OCI-LY3 (cell line): ENCODE results near the gene NR4A1.

Source experiments
- H2AFZ ChIP-seq: fragments of 200-600, 300-600 bp; shearing (Covaris generic); 2 replicates; pipeline ENCODE4 v1.6.0; 2014; ENCODE audit warnings: antibody characterized with exemption, low read depth, low read length
- H3K27ac ChIP-seq: fragments of 200-600, 300-600 bp; sonication (generic); 2 replicates; pipeline ENCODE4 v1.5.1; 2014; ENCODE audit warnings: mild to moderate bottlenecking, low read length, moderate library complexity, mixed read lengths
- H3K27me3 ChIP-seq: fragments of 200-600, 300-600 bp; sonication (generic); 2 replicates; pipeline ENCODE4 v1.6.1; 2014; ENCODE audit warnings: low read depth, low read length, mixed read lengths
- H3K36me3 ChIP-seq: fragments of 200-600, 300-600 bp; sonication (generic); replicated peaks from 2 replicates; pipeline ENCODE3; 2014; ENCODE audit warnings: low read depth, low read length, mixed read lengths
- H3K4me1 ChIP-seq: fragments of 300-600, 200-600 bp; sonication (generic); 2 replicates; pipeline ENCODE4 v1.6.1; 2014; ENCODE audit warnings: low read length, mixed read lengths
- H3K4me2 ChIP-seq: fragments of 200-600, 300-600 bp; sonication (generic); 2 replicates; pipeline ENCODE4 v1.6.1; 2014; ENCODE audit warnings: low read length, mixed read lengths
- H3K4me3 ChIP-seq: fragments of 300-600, 200-600 bp; sonication (generic); 2 replicates; pipeline ENCODE4 v1.5.1; 2014; ENCODE audit warnings: antibody characterized with exemption, mild to moderate bottlenecking, low read length, moderate library complexity
- H3K79me2 ChIP-seq: fragments of 300-600, 200-600 bp; shearing (Covaris generic); 2 replicates; pipeline ENCODE4 v1.6.1; 2014; ENCODE audit warnings: mild to moderate bottlenecking, low read length, mixed read lengths
- H3K9ac ChIP-seq: fragments of 300-600, 200-600 bp; shearing (Covaris generic); 2 replicates; pipeline ENCODE4 v1.6.0; 2014; ENCODE audit warnings: mild to moderate bottlenecking, low read length, moderate library complexity
- H3K9me3 ChIP-seq: fragments of 200-600, 300-600 bp; shearing (Covaris generic); 2 replicates; pipeline ENCODE4 v1.6.1; 2014; ENCODE audit warnings: low read length, mixed read lengths; ENCODE audit not compliant: insufficient read depth
- H4K20me1 ChIP-seq: fragments of 200-600, 300-600 bp; sonication (generic); 2 replicates; pipeline ENCODE4 v1.6.1; 2016; ENCODE audit warnings: low read length, mixed read lengths; ENCODE audit not compliant: insufficient read depth
- EZH2phosphoT487 ChIP-seq: fragments of 200-600 bp; shearing (Covaris generic); IDR thresholded peaks from 2 replicates; pipeline ENCODE4 v1.6.1; 2018; ENCODE audit warnings: antibody characterized with exemption, mixed run types, low read depth
- TF ChIP-seq, protein P1 (sequence below): fragments of 200-600, 300-600 bp; sonication (generic); IDR thresholded peaks from 2 replicates; pipeline ENCODE4 v1.5.1; 2014; ENCODE audit warnings: antibody characterized with exemption, low read length, low read depth

NR4A1 gene

DNA sequence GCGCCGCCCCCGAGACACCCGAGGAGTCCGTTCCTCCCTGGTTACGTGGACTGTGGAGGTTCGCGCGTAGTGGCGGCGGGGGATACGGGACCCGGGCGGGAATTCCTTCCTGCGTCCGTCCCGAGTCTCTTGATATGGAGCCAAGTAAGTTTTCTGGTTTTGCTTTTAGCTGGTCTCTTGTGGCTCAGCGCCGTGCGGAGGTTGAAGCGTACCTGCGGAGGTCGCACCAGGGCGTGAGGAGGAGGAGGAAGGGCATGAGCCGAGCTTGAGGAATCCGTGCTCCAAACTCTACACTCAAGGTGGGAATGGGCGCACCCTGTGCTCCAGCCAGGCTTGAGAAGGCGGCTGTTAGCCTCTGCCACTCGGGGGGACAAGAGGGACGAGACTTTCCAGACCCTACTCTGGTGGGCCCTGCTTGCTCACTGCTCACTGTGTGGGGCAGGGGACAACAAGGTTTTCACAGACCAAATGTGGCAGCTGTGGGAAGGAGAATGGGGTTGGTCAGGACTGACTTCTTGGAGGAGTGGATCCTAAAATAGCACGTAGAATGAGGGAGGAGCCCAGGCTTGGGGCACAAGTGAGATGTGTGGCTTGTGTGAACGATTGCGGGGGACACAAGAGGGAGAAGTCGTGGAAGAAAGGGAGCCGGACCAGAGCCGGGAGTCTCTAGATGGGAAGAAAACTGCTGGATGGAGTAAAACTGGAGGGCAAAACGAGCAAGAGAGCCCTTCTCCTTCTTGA, 19.1 kb downstream of the NR4A1 start:
- Histone ChIP-seq H3K27me3 (0 out of 2 replicates have a peak, but pooled peaks cover 9% of the 10 kb centered on the region), H3K4me3 (peak overlapping the region; percentile 90), H4K20me1 (peaks cover 3% of the 10 kb centered on the region; the same call in 1 of the 2 replicates), H3K4me1 (peaks cover 10% of the 10 kb centered on the region), H3K9ac (peak overlapping the region; percentile 65), H3K79me2 (peaks cover 37% of the 10 kb centered on the region), H3K4me2 (peak overlapping the region; percentile 96), H3K9me3 (no peaks in the 10 kb centered on the region), H3K36me3 (peaks cover 9% of the 10 kb centered on the region), H3K27ac (peak overlapping the region; percentile 61), H2AFZ (peak overlapping the region; percentile 77)
- TF ChIP-seq, protein P1, sequence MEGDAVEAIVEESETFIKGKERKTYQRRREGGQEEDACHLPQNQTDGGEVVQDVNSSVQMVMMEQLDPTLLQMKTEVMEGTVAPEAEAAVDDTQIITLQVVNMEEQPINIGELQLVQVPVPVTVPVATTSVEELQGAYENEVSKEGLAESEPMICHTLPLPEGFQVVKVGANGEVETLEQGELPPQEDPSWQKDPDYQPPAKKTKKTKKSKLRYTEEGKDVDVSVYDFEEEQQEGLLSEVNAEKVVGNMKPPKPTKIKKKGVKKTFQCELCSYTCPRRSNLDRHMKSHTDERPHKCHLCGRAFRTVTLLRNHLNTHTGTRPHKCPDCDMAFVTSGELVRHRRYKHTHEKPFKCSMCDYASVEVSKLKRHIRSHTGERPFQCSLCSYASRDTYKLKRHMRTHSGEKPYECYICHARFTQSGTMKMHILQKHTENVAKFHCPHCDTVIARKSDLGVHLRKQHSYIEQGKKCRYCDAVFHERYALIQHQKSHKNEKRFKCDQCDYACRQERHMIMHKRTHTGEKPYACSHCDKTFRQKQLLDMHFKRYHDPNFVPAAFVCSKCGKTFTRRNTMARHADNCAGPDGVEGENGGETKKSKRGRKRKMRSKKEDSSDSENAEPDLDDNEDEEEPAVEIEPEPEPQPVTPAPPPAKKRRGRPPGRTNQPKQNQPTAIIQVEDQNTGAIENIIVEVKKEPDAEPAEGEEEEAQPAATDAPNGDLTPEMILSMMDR: no peak
- TF ChIP-seq EZH2phosphoT487: no peak

DNA sequence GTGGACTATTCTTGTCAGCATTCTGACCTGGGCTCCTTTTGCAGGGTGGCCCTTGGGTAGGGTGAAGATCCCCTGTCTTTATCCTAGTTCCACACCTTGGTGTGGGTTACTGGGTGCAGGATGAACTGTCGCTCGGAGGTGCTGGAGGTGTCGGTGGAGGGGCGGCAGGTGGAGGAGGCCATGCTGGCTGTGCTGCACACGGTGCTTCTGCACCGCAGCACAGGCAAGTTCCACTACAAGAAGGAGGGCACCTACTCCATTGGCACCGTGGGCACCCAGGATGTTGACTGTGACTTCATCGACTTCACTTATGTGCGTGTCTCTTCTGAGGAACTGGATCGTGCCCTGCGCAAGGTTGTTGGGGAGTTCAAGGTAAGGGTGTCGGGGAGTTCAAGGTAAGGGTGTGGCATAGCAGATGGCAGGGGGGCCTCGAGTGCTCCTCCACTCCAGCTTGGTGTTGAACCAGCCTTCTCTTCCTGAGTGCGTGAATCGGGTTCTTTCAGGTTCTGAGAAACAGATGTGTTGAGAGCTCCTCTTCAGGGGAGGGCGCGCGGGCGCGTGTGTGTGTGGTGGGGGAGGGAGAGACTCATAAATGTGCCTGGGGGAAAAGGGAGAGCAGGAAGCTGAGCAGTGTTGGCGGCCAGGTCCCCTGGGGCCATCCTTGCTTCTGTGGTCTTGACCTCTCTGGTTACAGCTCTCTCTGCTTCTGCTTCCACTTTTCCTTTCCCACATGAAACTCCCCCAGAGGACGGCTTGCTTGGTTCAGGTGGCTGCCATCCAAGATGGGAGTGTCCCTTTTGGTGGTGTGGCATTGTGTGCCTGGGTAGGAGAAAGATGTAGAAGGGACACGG, 22.5 kb downstream of the NR4A1 start:
- peaks cover 10% of the 10 kb centered on the region for H3K4me1 ChIP-seq
- no peak overlapping the region for H3K4me2 ChIP-seq
- H3K9ac ChIP-seq: no peak overlapping the region
- no peak overlapping the region for H2AFZ ChIP-seq
- TF ChIP-seq, protein P1: no peak
- no peak for TF ChIP-seq EZH2phosphoT487
- H3K27me3 ChIP-seq: no peaks in the 10 kb centered on the region
- peaks cover 22% of the 10 kb centered on the region for H3K36me3 ChIP-seq
- H4K20me1 ChIP-seq: peaks cover 3% of the 10 kb centered on the region; the same call in 1 of the 2 replicates
- peaks cover 37% of the 10 kb centered on the region for H3K79me2 ChIP-seq
- H3K4me3 ChIP-seq: no peak overlapping the region
- no peak overlapping the region for H3K27ac ChIP-seq
- no peaks in the 10 kb centered on the region for H3K9me3 ChIP-seq

DNA sequence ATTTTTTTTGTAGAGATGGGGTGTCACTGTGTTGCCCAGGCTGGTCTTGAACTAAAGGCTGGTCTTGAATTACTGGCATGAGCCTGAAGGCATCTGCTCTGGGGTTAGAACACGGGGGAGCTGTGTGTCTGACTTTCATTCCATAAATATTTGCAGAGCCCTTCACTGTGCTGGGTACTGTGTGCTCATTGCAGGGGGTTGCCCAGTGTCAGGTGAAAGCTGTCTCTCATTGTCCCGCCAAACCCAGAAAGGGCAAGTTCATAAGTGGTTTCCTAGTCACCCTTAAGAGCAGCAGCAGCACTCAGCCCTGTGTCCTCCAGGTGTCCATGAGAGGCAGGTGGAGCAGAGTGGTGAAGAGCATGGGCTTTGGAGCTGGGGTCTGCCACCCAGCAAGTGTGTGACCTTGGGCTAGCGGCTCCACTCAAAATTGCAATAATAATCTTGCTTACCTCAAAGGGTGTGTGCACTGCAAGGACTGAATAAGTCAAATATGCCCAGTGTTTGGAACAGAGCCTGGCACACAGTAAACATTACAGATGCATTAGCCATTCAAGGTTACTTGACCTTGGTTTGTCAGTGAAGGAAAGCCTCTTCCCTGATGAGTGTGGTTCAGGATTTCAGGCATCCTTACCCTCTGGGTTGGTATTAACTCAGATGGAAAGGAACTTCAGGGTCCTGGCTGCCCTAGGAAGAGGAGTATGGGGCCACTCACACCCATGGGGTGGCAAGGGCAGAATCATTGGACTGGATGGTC, 23.9 kb downstream of the NR4A1 start:
- Histone ChIP-seq H3K79me2 (peaks cover 33% of the 10 kb centered on the region), H3K4me3 (no peak overlapping the region), H3K9me3 (no peaks in the 10 kb centered on the region), H2AFZ (no peak overlapping the region), H3K27me3 (no peaks in the 10 kb centered on the region), H3K36me3 (peaks cover 25% of the 10 kb centered on the region), H3K4me2 (no peak overlapping the region), H4K20me1 (peaks cover 3% of the 10 kb centered on the region; the same call in 1 of the 2 replicates), H3K27ac (no peak overlapping the region), H3K4me1 (peaks cover 11% of the 10 kb centered on the region), H3K9ac (no peak overlapping the region)
- TF ChIP-seq, protein P1: no peak
- no peak for TF ChIP-seq EZH2phosphoT487
